ENCODE results near the gene SYNRG.

GRCh38 chr17:37506678-37507077 is 102.5 kb downstream of the SYNRG start:
- TF ChIP-seq SP1 (IDR thresholded peaks at IDR 0.05) = no peak
- no peak for TF ChIP-seq TARDBP (IDR thresholded peaks at IDR 0.05)
- no peak for TF ChIP-seq HDGF (IDR thresholded peaks at IDR 0.05; ENCODE audit: borderline replicate concordance)
- no peak for TF ChIP-seq ARNT (IDR thresholded peaks at IDR 0.05)
- TF ChIP-seq ELF4 (IDR thresholded peaks at IDR 0.05) = no peak
- no peak for TF ChIP-seq FOXM1 (IDR thresholded peaks at IDR 0.05; ENCODE audit: borderline replicate concordance)
- TF ChIP-seq FOXK2 (IDR thresholded peaks at IDR 0.05) = no peak
- TF ChIP-seq LEF1 (IDR thresholded peaks at IDR 0.05; ENCODE audit: borderline replicate concordance) = no peak
- no peak for TF ChIP-seq FOXA1 (IDR thresholded peaks at IDR 0.05)

Measured in HEK293T (cell line).